Measurements from ENCODE around the gene NOX5.
A peak's percentile ranks its signal among the peaks of the same experiment; 100 is the strongest.

Gene NOX5

GRCh38 chr15:69015591-69015990 is 1.1 kb downstream of the NOX5 start:
- intact Hi-C loops (cut with DNase I), result no loop called here
- no peak for DNase-seq

GRCh38 chr15:69016021-69016595 is 1.6 kb downstream of the NOX5 start:
- intact Hi-C loops (cut with DNase I), result no loop called here
- peak in 1 of 10 donors; percentile 52 for DNase-seq

GRCh38 chr15:69017978-69018377 is 3.5 kb downstream of the NOX5 start:
- DNase-seq, result peak in 1 of 10 donors; percentile 69
- intact Hi-C loops (cut with DNase I), result no loop called here

GRCh38 chr15:69018951-69019350 is 4.5 kb downstream of the NOX5 start:
- intact Hi-C loops (cut with DNase I), result no loop called here
- DNase-seq, result no peak

GRCh38 chr15:69021895-69022294 is 7.4 kb downstream of the NOX5 start:
- intact Hi-C loops (cut with DNase I), result no loop called here
- no peak for DNase-seq

GRCh38 chr15:69025320-69025719 is 10.8 kb downstream of the NOX5 start:
- intact Hi-C loops (cut with DNase I), result no loop called here
- peak in 1 of 10 donors; percentile 45 for DNase-seq

GRCh38 chr15:69026355-69026754 is 11.9 kb downstream of the NOX5 start:
- intact Hi-C loops (cut with DNase I), result no loop called here

GRCh38 chr15:69027976-69028518 is 13.6 kb downstream of the NOX5 start:
- intact Hi-C loops (cut with DNase I), result no loop called here
- peak in 2 of 10 donors; percentile 60 to 76 for DNase-seq

More at GRCh38 chr15:69026355-69026754, 11.9 kb downstream of the NOX5 start:
- no peak for DNase-seq

- intact Hi-C loops (cut with DNase I), result no loop called here
- DNase-seq, result peak in 2 of 10 donors; percentile 13 to 84
These were observed 16.8 kb downstream of the NOX5 start for GRCh38 chr15:69031013-69032001.

GRCh38 chr15:69032031-69032430 is 17.5 kb downstream of the NOX5 start:
- intact Hi-C loops (cut with DNase I), result no loop called here

GRCh38 chr15:69032703-69033373 is 18.3 kb downstream of the NOX5 start:
- peak in 1 of 10 donors; percentile 74 for DNase-seq
- intact Hi-C loops (cut with DNase I), result no loop called here

More at GRCh38 chr15:69032031-69032430, 17.5 kb downstream of the NOX5 start:
- DNase-seq, result no peak

GRCh38 chr15:69034352-69034751 is 19.9 kb downstream of the NOX5 start:
- intact Hi-C loops (cut with DNase I), result no loop called here
- DNase-seq, result no peak

- DNase-seq, result peak in 2 of 10 donors; percentile 52 to 71
- intact Hi-C loops (cut with DNase I), result no loop called here
These were observed 20.9 kb downstream of the NOX5 start for GRCh38 chr15:69035205-69035917.

- intact Hi-C loops (cut with DNase I), result no loop called here
- DNase-seq, result no peak
These were observed 21.4 kb downstream of the NOX5 start for GRCh38 chr15:69035918-69036258.

GRCh38 chr15:69036826-69037225 is 22.3 kb downstream of the NOX5 start:
- intact Hi-C loops (cut with DNase I), result no loop called here
- DNase-seq, result peak in 2 of 10 donors; percentile 14 to 68

GRCh38 chr15:69037482-69037881 is 23.0 kb downstream of the NOX5 start:
- intact Hi-C loops (cut with DNase I), result no loop called here
- DNase-seq, result no peak

- no peak for DNase-seq
- intact Hi-C loops (cut with DNase I), result no loop called here
These were observed 23.5 kb downstream of the NOX5 start for GRCh38 chr15:69037977-69038376.

GRCh38 chr15:69038508-69038907 is 24.0 kb downstream of the NOX5 start:
- DNase-seq, result peak in 1 of 10 donors; percentile 30
- intact Hi-C loops (cut with DNase I), result no loop called here

- intact Hi-C loops (cut with DNase I), result no loop called here
- peak in 1 of 10 donors; percentile 44 for DNase-seq
These were observed 25.2 kb downstream of the NOX5 start for GRCh38 chr15:69039516-69040225.

GRCh38 chr15:69042531-69042930 is 28.0 kb downstream of the NOX5 start:
- intact Hi-C loops (cut with DNase I), result no loop called here
- no peak for DNase-seq

Measured in posterior cingulate gyrus (tissue), 11 donors.